Neural progenitor cell (in vitro differentiated cells): ENCODE results near the gene SEC14L1. TPM values are rescaled to one million over a fixed set of nuclear protein-coding genes. Genes with fewer than 3 reads are reported as not detected.

Experiments used
- DNase-seq: peaks from one replicate; pipeline ENCODE4 v3.0.0-alpha.2; 2016; ENCODE audit warnings: low spot score
- H2AFZ ChIP-seq: fragments of 200-600 bp; sonication (generic); replicated peaks from 2 replicates; pipeline ENCODE4 v1.6.1; 2016; ENCODE audit warnings: antibody characterized with exemption
- H3F3A ChIP-seq: fragments of 200-600 bp; sonication (generic); 2 replicates; pipeline ENCODE4 v1.6.1; 2016; ENCODE audit warnings: antibody characterized with exemption, low read depth
- H3K27ac ChIP-seq: fragments of 200-600 bp; sonication (generic); 2 replicates; pipeline ENCODE4 v1.5.1; 2016; ENCODE audit warnings: mild to moderate bottlenecking
- H3K27me3 ChIP-seq: fragments of 200-600 bp; sonication (generic); 2 replicates; pipeline ENCODE4 v1.6.1; 2016; ENCODE audit warnings: mild to moderate bottlenecking, moderate library complexity
- H3K36me3 ChIP-seq: fragments of 200-600 bp; sonication (generic); 2 replicates; pipeline ENCODE4 v1.5.1; 2016
- H3K4me1 ChIP-seq: fragments of 200-600 bp; sonication (generic); 2 replicates; pipeline ENCODE4 v1.6.1; 2016; ENCODE audit warnings: mixed run types
- H3K4me2 ChIP-seq: fragments of 200-600 bp; sonication (generic); 2 replicates; pipeline ENCODE4 v1.6.1; 2016
- H3K4me3 ChIP-seq: fragments of 200-600 bp; sonication (generic); 2 replicates; pipeline ENCODE4 v1.5.1; 2016
- H3K79me2 ChIP-seq: fragments of 200-600 bp; sonication (generic); 2 replicates; pipeline ENCODE4 v1.6.1; 2016; ENCODE audit warnings: low read depth
- H3K9ac ChIP-seq: fragments of 200-600 bp; sonication (generic); 2 replicates; pipeline ENCODE4 v1.6.1; 2016
- H3K9me3 ChIP-seq: fragments of 200-600 bp; sonication (generic); 2 replicates; pipeline ENCODE4 v1.5.1; 2016; ENCODE audit warnings: low read depth
- H4K20me1 ChIP-seq: fragments of 200-600 bp; sonication (generic); 2 replicates; pipeline ENCODE4 v1.6.1; 2016; ENCODE audit warnings: low read depth
- H3K27ac Mint-ChIP-seq: 3 replicates; pipeline ENCODE4 v1.8.0; 2021; ENCODE audit warnings: mixed read lengths
- H3K27me3 Mint-ChIP-seq: 2 replicates; pipeline ENCODE4 v1.8.0; 2022; ENCODE audit warnings: low read depth, mild to moderate bottlenecking, inconsistent platforms, moderate library complexity, mixed read lengths; ENCODE audit not compliant: insufficient read depth
- H3K36me3 Mint-ChIP-seq: 3 replicates; pipeline ENCODE4 v1.8.0; 2021; ENCODE audit warnings: mixed read lengths
- H3K4me1 Mint-ChIP-seq: 3 replicates; pipeline ENCODE4 v1.8.0; 2021; ENCODE audit warnings: mixed read lengths
- H3K4me3 Mint-ChIP-seq: 3 replicates; pipeline ENCODE4 v1.8.0; 2021; ENCODE audit warnings: mild to moderate bottlenecking, moderate library complexity, mixed read lengths
- H3K9me3 Mint-ChIP-seq: 3 replicates; pipeline ENCODE4 v1.8.0; 2020; ENCODE audit warnings: mixed read lengths
- EZH2 ChIP-seq: fragments of 200-600 bp; sonication (generic); IDR thresholded peaks from 2 replicates; pipeline ENCODE4 v1.6.1; 2017; ENCODE audit warnings: antibody characterized with exemption, mild to moderate bottlenecking, moderate library complexity
- EZH2phosphoT487 ChIP-seq: fragments of 200-600 bp; sonication (generic); IDR thresholded peaks from 2 replicates; pipeline ENCODE4 v1.6.1; 2017; ENCODE audit warnings: antibody characterized with exemption
- total RNA-seq: library from RNA; depleted of rRNA; stranded (reverse); fragments of >200 nt; gene quantifications from 2 replicates; pipeline ENCODE4 v1.2.3, GENCODE V29; 2015; ENCODE audit warnings: low replicate concordance
- TF ChIP-seq, protein P1 (sequence below): fragments of 200-600 bp; sonication (generic); IDR thresholded peaks from 2 replicates; pipeline ENCODE4 v1.5.1; 2017; ENCODE audit warnings: antibody characterized with exemption, mild to moderate bottlenecking

Gene SEC14L1
- total RNA-seq, 1 donor from 2014 or later: 75.0 TPM

DNA sequence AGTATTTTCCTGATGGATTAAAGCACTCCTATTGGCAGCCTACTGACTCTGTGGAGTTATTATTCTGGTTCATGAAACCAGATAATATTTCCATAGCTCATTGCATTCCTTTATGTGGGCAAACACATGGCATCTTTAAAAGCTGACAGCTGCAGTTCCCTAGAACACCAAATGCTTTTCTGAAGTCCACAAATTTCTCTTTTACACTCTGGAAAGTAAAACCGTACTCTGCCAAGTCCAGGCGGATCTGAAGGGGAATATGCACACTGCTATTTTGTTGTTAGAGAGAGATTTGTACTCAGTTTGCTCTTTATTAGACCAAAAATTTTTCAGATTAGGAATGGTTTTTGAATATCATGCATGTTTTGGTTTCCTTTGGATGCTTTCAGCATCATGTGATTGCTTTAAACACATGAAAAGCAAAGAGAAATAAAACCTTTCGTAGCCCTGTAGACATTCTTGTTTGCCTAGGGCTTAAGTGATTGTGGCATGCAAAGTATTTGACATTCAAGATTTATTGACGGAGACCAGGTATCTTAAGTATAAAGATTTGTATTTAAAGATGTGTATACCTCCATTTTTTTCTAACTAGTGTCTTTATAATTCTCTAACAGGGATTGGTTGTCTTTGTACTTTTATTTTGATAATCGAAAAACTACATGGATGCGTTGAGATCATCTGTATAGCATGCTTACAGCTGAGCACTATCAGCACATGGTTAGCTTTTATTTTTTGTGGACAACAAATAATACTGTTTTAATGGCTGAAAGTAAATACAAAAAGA, 19.5 kb downstream of the SEC14L1 start:
- peaks cover 4% of the 10 kb centered on the region for H3K9me3 Mint-ChIP-seq

GRCh38 chr17:77160875-77161530, 20.2 kb downstream of the SEC14L1 start:
- no peak for DNase-seq
- peaks cover 70% of the 10 kb centered on the region for H3K79me2 ChIP-seq
- H2AFZ ChIP-seq: no peak overlapping the region
- no peak for TF ChIP-seq EZH2
- no peak for TF ChIP-seq EZH2phosphoT487
- TF ChIP-seq, protein P1, sequence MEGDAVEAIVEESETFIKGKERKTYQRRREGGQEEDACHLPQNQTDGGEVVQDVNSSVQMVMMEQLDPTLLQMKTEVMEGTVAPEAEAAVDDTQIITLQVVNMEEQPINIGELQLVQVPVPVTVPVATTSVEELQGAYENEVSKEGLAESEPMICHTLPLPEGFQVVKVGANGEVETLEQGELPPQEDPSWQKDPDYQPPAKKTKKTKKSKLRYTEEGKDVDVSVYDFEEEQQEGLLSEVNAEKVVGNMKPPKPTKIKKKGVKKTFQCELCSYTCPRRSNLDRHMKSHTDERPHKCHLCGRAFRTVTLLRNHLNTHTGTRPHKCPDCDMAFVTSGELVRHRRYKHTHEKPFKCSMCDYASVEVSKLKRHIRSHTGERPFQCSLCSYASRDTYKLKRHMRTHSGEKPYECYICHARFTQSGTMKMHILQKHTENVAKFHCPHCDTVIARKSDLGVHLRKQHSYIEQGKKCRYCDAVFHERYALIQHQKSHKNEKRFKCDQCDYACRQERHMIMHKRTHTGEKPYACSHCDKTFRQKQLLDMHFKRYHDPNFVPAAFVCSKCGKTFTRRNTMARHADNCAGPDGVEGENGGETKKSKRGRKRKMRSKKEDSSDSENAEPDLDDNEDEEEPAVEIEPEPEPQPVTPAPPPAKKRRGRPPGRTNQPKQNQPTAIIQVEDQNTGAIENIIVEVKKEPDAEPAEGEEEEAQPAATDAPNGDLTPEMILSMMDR: no peak
- no peak overlapping the region for H3K27ac ChIP-seq
- H3K9me3 ChIP-seq: no peaks in the 10 kb centered on the region
- Mint-ChIP-seq H3K9me3 (peaks cover 5% of the 10 kb centered on the region), H3K27me3 (peaks cover 3% of the 10 kb centered on the region), H3K27ac (no peak overlapping the region), H3K36me3 (peaks cover 18% of the 10 kb centered on the region), H3K4me3 (no peak overlapping the region), H3K4me1 (peaks cover 53% of the 10 kb centered on the region)
- no peak overlapping the region for H3K9ac ChIP-seq
- H3K36me3 ChIP-seq: no peaks in the 10 kb centered on the region
- peaks cover 37% of the 10 kb centered on the region for H3F3A ChIP-seq
- H3K4me2 ChIP-seq: no peak overlapping the region
- H3K4me1 ChIP-seq: peaks cover 43% of the 10 kb centered on the region
- H3K4me3 ChIP-seq: no peak overlapping the region
- H3K27me3 ChIP-seq: no peaks in the 10 kb centered on the region
- peaks cover 32% of the 10 kb centered on the region for H4K20me1 ChIP-seq

More for the DNA sequence above, 19.5 kb downstream of the SEC14L1 start:
- Histone ChIP-seq H3K27me3 (no peaks in the 10 kb centered on the region), H3K79me2 (peaks cover 70% of the 10 kb centered on the region), H2AFZ (no peak overlapping the region), H3K4me2 (no peak overlapping the region), H3K9me3 (no peaks in the 10 kb centered on the region), H4K20me1 (peaks cover 30% of the 10 kb centered on the region), H3K4me3 (no peak overlapping the region), H3F3A (peaks cover 30% of the 10 kb centered on the region), H3K36me3 (no peaks in the 10 kb centered on the region), H3K9ac (no peak overlapping the region), H3K4me1 (peaks cover 36% of the 10 kb centered on the region), H3K27ac (peak overlapping the region; percentile 46)
- peak overlapping the region; percentile 78 for H3K27ac Mint-ChIP-seq
- H3K4me1 Mint-ChIP-seq: peaks cover 55% of the 10 kb centered on the region
- TF ChIP-seq EZH2phosphoT487 (no peak), EZH2 (no peak)
- TF ChIP-seq, protein P1: no peak
- H3K27me3 Mint-ChIP-seq: peaks cover 4% of the 10 kb centered on the region
- DNase-seq: no peak
- H3K4me3 Mint-ChIP-seq: no peak overlapping the region
- peaks cover 18% of the 10 kb centered on the region for H3K36me3 Mint-ChIP-seq

- H3K27me3 Mint-ChIP-seq: peaks cover 3% of the 10 kb centered on the region
- H3K79me2 ChIP-seq: peaks cover 70% of the 10 kb centered on the region
- H2AFZ ChIP-seq: no peak overlapping the region
- peaks cover 18% of the 10 kb centered on the region for H3K36me3 Mint-ChIP-seq
- H3K4me1 ChIP-seq: peaks cover 53% of the 10 kb centered on the region
- no peak for TF ChIP-seq EZH2
- TF ChIP-seq, protein P1: no peak
- no peak for TF ChIP-seq EZH2phosphoT487
- no peak overlapping the region for H3K4me3 Mint-ChIP-seq
- no peaks in the 10 kb centered on the region for H3K9me3 ChIP-seq
- no peak overlapping the region for H3K9ac ChIP-seq
- no peak for DNase-seq
- no peak overlapping the region for H3K27ac Mint-ChIP-seq
- no peak overlapping the region for H3K27ac ChIP-seq
- H3K4me1 Mint-ChIP-seq: peaks cover 48% of the 10 kb centered on the region
- peaks cover 8% of the 10 kb centered on the region for H3K9me3 Mint-ChIP-seq
- H3K4me2 ChIP-seq: no peak overlapping the region
- no peak overlapping the region for H3K4me3 ChIP-seq
- peaks cover 32% of the 10 kb centered on the region for H4K20me1 ChIP-seq
- H3F3A ChIP-seq: peaks cover 41% of the 10 kb centered on the region
- H3K36me3 ChIP-seq: no peaks in the 10 kb centered on the region
- H3K27me3 ChIP-seq: no peaks in the 10 kb centered on the region
Measured at GRCh38 chr17:77161953-77162352, 21.2 kb downstream of the SEC14L1 start.
